PC-3 (cell line): ENCODE data around the gene PCCA.

Source experiments
- EZH2 ChIP-seq: fragments of 300-600 bp; sonication (generic); IDR thresholded peaks from one replicate; pipeline ENCODE4 v1.6.1; 2017; ENCODE audit warnings: antibody characterized with exemption, mild to moderate bottlenecking, low read length; ENCODE audit not compliant: unreplicated experiment
- TF ChIP-seq, protein P1 (sequence below): fragments of 300-600 bp; sonication (generic); conservative IDR thresholded peaks from 2 replicates; pipeline ENCODE4 v1.5.1; 2017; ENCODE audit warnings: antibody characterized with exemption, low read depth, mild to moderate bottlenecking, low read length

DNA sequence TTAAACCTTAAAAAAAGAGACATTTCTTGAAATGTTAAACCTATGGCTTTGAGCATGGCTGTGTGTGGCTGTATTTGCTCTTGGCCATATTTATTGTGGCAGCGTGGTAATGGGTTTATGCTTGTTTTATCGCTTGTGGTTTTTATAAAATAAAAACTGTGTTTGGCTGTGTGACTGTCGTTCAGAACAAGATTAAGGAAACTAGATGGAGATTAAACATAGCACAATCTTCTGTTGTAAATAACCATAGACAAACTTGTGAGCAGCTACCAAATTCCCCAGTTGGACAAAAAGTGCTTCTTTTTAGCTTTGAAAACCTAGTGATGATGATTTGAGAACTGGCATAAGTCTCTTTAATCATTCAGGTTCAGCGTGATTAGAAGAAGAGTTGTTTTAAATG lies 308.7 kb downstream of the PCCA start:
- no peak for TF ChIP-seq EZH2
- TF ChIP-seq, protein P1, sequence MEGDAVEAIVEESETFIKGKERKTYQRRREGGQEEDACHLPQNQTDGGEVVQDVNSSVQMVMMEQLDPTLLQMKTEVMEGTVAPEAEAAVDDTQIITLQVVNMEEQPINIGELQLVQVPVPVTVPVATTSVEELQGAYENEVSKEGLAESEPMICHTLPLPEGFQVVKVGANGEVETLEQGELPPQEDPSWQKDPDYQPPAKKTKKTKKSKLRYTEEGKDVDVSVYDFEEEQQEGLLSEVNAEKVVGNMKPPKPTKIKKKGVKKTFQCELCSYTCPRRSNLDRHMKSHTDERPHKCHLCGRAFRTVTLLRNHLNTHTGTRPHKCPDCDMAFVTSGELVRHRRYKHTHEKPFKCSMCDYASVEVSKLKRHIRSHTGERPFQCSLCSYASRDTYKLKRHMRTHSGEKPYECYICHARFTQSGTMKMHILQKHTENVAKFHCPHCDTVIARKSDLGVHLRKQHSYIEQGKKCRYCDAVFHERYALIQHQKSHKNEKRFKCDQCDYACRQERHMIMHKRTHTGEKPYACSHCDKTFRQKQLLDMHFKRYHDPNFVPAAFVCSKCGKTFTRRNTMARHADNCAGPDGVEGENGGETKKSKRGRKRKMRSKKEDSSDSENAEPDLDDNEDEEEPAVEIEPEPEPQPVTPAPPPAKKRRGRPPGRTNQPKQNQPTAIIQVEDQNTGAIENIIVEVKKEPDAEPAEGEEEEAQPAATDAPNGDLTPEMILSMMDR: no peak
